Left renal pelvis (tissue), 4 donors: ENCODE data around the gene EPS8L1. TPM values are rescaled to one million over a fixed set of nuclear protein-coding genes. Genes with fewer than 3 reads are reported as not detected.

Experiments used
- DNase-seq, 4 donors: peaks; one replicate each; pipeline ENCODE4 v3.0.0-alpha.2; 2013; ENCODE audit warnings: low read depth in 4 of 4, low spot score in 3 of 4
- polyA plus RNA-seq, 4 donors: library from polyadenylated mRNA; unstranded; fragments of 120-200 nt; gene quantifications; one replicate each; pipeline ENCODE4 v1.2.1, GENCODE V29; 2013; ENCODE audit not compliant: insufficient read length in 4 of 4

Gene EPS8L1
- polyA plus RNA-seq, 4 donors, result 1.5 to 92.9 (median 53.5) TPM

DNA sequence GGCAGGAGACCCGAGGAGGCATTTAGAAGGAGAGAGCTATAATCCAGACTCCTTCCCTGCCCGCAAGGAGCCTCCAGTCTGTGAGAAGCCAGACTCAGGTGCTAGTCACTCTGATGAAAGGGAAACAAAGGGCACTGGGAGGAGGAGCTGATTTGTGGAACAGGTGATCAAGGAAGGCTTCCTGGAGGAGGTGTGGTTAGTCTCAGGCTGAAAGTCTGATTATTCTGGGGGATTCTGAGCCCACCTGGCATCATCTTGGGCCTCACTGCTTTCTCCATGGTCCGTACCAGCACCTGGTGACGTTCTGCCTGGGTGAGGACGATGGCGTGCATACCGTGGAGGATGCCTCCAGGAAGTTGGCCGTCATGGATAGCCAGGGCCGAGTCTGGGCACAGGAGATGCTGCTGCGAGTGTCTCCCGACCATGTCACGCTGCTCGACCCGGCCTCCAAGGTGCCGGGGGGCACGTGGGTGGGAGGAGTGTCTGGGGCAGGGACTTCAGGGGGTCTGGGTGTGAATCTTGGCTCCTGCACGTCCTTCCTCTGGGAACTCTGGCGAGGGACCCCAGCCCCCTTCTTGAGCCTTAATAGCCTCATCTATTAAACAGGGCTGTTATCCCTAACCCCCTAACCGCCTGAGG is 3.9 kb downstream of the EPS8L1 start:
- no peak for DNase-seq

DNA sequence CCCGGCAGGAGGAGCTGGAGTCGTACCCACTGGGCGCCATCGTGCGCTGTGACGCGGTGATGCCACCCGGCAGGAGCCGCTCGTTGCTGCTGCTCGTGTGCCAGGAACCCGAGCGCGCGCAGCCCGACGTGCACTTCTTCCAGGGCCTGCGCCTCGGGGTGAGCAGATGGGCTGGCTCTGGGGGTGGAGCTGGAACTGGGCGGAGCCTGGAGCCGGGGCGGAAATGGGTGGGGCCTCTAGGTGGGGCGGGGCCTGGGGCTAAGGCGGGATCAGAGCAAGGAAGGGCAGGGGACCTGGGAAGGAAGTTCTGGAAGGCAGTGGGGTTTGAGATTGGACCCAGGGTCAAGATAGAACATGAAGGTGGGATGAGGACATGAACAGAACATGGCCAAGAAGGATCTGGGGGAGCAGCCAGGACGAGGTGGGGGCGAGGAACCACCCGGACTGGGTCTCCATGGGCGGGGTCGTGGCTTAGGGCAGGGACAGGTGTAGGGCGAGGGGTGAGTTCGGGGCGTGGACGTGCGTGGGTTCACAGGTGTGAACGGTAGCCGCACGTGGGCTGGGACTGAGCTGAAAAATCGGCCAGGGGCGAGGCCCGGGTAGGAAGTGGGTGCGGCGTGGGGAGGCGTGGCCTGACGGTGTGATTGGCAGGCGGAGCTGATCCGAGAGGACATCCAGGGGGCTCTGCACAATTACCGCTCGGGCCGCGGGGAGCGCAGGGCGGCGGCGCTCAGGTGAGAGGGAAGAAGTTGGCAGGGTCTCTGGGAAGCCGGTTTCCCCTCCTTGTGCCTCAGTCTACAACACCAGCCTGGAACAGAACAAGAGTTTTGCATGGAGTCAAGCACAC is 4.7 kb downstream of the EPS8L1 start:
- DNase-seq, result no peak

DNA sequence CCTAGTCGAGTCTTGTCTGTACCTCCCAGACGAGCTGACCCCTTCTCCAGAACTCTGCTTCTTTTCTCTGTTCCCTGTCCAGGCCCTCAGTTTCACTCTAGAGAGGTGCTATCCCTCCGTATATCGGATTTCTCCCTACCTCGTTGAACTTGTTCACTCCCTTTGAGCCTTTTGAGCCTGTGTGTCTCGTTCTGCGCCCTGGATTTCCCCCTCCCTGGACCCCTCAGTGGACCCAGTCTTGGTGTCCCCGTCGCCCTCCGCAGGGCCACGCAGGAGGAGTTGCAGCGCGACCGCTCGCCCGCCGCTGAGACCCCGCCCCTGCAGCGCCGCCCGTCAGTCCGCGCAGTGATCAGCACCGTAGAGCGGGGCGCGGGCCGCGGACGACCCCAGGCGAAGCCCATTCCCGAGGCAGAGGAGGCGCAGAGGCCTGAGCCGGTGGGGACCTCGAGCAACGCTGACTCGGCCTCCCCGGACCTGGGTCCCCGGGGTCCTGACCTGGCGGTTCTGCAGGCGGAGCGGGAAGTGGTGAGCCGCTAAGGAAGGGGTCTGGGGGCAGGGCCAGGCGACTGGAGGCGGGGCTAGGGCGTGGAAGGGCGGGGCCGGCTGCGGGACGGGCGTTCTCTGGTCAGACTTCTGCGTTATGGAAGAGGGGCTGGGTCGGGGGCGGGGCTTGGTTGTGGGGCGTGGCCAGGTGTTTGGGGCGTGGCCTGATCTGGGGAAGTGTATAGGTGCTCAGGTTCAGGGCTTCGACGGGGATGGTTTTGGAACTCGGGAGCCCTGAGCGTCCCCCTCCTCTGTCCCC is 5.5 kb downstream of the EPS8L1 start:
- no peak for DNase-seq

DNA sequence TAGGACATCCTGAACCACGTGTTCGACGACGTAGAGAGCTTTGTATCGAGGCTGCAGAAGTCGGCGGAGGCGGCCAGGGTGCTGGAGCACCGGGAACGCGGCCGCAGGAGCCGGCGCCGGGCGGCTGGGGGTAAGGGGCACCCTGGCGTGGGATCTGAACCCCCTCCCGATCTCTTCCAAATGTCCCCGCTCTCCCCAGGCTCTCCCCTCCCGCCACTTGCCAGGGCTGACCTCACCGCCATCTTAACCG is 6.0 kb downstream of the EPS8L1 start:
- no peak for DNase-seq

DNA sequence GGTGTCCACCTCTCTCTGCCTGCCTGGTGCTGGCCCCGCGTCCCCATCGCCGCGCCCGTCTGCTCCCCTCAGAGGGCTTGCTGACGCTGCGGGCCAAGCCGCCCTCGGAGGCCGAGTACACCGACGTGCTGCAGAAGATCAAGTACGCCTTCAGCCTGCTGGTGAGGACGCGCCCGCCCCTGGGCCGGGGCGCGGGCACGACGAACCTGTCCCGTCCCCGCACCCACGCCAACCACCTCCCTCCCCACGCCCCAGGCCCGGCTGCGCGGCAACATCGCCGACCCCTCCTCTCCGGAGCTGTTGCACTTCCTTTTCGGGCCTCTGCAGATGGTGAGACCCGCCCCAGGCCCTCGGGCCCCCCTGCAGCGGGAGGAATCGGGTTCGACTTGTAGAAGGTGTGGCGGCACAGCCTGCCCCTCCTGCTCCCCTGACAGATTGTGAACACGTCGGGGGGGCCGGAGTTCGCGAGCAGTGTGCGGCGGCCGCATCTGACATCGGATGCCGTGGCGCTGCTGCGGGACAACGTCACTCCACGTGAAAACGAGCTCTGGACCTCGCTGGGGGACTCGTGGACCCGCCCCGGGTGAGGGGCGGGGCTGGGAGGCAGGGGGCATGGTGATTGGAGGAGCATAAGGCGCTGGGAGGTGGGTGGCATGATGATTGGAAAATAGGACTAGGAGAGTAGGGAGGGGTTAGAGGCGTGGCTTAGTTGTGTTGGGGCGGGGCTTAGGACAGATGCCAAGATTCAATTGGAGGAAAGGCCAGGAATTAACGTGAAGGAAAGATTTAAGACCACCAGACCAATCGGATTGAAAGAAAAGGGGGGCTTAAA is 6.6 kb downstream of the EPS8L1 start:
- DNase-seq, result no peak

DNA sequence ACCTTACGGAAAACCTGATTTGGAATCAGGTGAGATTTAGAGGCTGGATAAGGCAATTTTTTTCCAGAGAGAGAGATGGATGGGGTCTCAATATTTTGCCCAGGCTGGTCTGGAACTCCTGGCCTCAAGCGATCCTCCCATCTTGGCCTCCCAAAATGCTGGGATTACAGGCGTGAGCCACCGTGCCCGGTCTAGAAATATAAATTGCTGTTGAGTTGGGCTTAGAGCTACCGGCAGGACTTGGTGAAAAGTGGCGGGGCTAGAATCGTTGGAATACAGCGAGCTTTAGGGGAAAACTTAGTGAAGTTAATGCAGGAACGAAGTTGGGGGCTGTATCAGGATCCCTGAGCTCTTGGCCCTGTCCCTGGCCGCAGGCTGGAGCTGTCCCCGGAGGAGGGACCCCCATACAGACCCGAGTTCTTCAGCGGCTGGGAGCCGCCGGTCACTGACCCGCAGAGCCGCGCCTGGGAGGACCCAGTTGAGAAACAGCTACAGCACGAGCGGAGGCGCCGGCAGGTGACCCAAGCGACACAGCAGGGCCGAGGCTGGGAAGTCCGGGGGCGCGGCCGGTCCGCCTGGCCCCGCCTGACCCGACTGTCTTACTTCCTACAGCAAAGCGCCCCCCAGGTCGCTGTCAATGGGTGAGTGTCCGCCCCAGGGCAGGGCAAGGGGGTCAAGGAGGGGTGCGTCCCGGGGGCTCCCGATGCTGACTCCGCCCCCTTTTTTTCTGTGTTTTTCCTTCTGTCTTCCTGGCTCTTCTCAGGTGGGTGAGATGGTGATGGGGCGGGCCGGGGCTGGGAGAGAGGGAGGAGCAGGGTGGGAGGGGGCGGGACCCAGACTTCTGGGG is 7.6 kb downstream of the EPS8L1 start:
- DNase-seq, result no peak

DNA sequence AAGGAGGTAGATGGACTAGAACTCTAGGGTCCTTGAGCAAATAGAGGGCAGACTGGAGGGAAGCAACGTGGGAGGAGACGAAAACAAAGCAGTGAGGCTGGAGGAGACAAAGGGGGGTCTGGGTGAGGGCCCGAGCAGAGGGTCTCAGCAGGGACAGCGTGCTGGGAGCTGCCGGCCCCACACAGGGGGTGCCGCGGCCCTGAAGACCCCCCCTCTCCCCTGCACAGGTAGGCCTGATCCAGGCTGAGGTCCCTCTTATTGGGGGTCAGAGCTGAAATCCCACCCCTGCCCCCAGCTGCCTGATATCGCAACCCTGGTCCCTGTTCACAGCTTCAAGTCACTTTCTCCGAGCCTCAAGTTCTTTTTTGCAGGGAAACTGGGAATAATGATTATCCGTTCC is 8.7 kb downstream of the EPS8L1 start:
- DNase-seq, result no peak

DNA sequence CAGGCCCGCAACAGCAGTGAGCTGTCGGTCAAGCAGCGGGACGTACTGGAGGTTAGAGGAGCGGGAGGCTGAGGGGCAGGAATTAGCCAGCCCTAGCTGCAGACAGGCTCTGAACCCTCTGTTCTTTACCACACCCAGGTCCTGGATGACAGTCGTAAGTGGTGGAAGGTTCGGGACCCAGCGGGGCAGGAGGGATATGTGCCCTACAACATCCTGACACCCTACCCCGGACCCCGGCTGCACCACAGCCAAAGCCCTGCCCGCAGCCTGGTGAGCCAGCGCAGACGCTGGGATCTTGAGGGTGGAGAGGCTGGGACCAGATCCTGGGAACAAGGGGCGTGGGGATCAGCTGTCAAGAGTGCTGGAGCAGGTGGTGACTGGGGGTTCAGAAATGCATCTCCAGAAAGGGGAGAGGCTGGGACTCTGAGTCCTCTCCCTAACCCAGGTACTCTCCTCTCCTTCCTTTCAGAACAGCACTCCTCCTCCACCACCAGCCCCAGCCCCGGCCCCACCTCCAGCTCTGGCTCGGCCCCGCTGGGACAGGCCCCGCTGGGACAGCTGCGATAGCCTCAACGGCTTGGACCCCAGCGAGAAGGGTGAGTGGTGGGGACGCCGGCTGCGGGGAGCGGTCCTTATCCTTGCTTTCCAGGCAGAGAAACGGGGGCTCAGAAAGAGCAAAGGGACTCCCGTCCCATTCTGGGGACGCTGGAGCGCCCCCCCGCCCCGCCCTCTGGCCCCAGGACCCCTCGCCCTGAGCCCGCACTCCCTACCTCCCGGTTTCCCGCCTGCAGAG is 10.4 kb downstream of the EPS8L1 start:
- no peak for DNase-seq

DNA sequence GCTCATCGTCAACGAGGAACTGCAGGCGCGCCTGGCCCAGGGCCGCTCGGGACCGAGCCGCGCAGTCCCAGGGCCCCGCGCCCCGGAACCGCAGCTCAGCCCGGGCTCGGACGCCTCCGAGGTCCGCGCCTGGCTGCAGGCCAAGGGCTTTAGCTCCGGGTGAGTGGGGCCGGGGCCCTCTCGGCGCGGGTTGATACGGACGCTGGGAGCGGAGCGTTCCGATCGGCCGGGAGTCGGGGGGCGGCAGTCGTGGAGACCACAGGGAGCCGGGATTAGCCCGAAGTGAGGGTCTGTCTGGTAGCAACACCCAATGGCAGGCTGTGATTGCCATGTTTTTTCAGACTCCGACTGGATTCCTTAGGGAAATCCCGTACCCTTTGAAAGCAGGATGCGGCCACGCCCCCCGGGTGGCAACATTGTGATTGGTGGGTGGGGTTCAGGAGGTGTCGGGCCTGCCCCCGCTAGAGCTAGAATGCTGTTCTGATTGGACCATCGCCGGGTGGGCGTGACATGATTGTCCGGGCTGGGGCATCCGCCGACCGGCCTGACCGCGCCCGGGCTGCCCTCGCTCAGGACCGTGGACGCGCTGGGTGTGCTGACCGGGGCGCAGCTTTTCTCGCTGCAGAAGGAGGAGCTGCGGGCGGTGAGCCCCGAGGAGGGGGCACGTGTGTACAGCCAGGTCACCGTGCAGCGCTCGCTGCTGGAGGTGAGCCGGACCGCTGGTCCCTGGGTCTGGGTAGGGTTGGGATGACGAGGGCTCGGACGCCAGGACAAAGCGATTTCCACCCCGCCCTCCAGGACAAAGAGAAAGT is 11.3 kb downstream of the EPS8L1 start:
- peak in 3 of 4 donors; percentile 71 to 82 (median 80) for DNase-seq

DNA sequence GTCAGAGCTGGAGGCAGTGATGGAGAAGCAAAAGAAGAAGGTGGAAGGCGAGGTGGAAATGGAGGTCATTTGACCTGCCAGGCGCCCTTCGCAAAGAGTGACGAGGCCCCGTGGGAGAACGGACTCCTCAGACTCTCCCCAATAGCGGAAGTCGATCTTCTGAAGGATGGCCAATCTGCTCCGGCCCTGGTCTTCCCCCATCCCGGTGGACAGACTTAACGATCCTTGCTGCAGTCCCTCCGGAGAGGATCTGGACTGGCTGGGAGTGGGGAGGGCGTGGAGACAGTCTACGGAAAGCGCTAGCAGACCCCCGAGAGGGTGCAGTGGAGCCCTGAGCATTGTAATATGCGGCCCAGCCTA is 11.9 kb downstream of the EPS8L1 start:
- DNase-seq, result no peak

DNA sequence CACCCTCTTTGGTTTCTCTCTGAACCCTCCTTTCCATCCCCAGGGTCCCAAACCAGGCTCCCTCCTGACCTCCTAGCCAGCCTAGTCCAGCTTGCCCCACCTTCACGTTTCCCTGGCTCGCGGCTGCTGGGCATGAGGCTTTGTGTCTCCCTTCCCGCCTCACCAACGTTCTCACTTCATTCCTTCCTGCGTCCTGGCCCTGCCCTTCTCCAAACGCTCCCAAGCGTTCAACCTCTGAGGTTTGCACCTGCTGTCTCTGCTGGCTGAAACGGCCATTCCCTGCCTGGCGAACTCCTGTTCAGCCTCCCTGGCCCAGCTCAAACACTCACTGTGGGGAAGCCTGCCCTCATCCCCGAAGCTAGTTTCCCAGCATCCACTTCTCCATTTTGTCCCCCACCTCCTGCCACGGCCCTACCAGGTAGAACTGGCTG is 12.4 kb downstream of the EPS8L1 start:
- DNase-seq, result no peak

DNA sequence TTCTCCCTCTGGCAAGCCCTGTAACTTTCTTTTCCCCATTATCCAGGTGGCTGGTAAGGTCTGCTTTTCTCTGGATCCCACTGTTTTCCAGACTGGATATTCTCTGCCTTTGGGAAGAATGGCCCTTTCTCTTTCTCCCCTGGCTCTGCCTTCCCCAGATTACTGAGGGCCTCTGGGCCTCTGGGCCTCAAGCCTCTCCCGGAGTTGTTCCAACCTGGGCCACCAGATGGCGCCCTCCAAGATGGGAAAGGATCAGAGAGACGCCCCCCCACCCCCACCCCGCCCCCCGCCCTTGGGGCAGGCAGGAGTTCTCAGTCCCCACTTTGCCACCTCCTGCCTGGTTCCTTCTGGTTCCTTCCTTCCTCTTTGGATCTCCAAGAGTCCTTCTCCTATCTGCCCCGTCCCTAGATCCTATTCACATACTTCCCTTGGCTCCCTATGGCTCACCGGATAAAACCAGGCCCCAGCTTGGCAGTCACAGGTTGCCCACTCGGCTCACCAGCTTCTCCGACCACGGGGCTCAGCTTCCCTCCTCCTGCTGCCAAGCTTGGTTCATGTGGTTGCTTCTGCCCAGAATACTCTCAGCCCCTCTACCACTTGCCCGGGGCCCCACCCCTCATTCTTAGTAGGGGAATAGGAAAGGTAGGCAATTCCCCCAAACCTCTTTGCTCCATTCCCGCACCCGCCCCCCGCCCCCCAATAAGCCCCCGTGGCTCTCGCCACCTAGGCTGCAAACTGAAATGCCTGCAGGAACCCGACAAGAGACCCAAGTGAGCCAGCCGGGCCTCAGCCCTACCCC is 13.1 kb downstream of the EPS8L1 start:
- DNase-seq, result no peak

DNA sequence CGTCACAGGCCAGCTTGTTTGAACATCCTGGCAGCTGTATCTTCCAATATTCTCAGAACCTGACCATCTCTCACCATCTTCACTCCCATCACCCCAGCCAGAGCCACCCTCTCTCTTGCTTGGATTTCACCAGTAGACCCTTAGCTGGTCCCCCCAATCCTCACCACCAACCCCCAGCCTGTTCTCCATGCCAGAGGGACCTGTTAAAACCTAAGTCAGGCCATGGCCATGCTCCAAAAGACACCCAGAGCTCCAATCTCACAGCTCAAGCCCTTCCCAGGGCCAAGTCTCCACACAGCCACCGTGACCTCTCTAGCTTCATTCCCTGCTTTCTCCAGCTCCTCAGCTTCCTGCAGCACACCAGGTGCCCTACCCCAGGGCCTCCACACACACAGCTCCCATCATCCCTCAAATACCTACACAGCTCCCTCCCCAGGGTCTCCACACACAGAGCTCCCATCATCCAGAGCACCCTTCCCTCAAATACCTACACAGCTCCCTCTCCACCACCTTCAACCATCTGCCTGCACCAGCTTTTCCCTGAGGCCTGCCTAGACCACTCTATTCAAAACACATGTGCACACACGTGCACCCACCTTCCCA is 13.8 kb downstream of the EPS8L1 start:
- no peak for DNase-seq

DNA sequence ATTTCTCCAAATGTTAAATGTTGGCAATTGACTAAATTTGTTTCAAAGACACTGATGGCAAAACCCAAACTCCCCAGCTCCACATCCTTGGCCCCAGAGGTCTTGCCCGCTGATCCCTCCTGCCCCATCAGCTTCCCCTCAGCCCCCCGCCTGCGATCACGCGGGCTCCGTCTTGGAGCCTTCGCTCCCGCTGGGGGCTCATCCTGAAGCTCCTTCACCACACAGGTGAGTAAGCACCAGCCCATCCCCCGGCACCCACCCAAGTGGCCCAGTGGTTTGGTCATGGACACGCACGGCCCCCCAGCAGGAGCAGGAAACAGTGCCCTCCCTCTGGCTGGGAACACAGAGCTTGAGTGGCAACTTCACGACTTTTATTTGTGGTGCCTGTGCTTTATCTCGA is 14.9 kb downstream of the EPS8L1 start:
- no peak for DNase-seq

DNA sequence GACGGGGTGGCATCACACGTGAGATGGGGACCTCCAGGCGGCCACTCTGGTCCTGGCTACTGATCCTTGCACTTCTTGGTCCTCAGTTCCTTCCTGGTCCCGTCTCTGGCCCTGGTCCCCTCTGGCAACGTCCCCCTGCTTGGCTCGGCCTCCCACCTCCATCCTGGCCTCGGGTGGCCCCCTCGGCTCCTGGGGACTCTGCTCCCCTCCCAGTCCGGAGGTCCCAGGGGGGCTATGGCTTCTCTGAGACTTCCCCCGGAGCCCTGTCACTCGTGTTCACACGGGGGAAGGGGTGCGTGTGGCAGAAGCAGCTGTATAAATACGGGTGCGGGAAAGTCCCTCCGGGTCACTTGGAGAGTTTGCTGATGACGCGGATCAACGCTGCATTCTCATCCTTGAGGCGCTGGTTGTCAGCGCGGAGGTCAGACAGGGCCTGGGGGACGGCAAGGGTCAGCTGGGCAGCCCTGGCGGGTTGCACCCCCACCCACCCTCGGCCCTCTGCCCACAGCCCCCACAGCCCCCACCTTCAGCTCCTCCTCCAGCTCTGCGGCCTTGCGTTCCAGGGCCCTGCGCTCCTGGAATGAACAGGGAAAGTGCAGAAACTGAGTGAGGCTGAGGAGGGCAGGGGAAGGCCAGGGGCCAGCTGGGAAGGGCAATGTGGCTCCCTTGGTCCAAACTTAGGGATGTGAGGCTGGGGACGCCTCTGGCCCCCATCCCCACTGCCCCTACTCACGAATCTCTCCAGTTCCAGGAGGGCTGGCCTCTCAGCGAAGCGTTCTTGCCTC is 15.6 kb downstream of the EPS8L1 start:
- no peak for DNase-seq

DNA sequence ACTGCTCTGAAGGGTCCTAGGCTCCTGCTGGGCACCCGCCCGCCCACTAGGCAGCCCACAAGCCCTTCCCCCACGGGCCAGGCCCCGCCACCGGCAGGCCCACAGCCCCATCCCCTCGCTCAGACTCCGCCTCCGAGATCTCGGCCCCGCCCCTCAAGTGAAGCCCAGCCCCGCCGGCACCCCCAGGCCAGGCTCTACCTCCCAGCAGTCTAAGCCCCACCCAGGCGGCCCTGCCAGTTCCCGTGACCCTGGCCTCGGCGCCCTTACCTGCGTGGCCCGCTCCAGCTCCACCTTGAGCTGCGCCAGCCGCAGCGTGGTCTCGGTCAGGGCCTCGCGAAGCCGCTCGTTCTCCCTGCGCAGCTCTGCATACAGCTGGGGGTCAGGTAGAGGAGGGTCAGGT is 16.3 kb downstream of the EPS8L1 start:
- no peak for DNase-seq
